CD4-positive, alpha-beta T cell treated with Interleukin-15 for 1 hour (primary cell): ENCODE measurements around the gene MYOM1.
"Not testable (repeated sequence)": the region's sequence is repeated elsewhere in the genome, so short reads cannot be mapped to it uniquely, and the experiment has no call there.

Experiments
- DNase-seq: peaks from one replicate; pipeline ENCODE4 v3.0.0-alpha.2; 2020

The MYOM1 gene

GRCh38 chr18:3217948-3218647, 1.7 kb downstream of the MYOM1 start:
- DNase-seq: no peak

- no peak for DNase-seq
These were observed 2.8 kb downstream of the MYOM1 start for GRCh38 chr18:3216987-3217386.

- no peak for DNase-seq
These were observed 4.7 kb downstream of the MYOM1 start for GRCh38 chr18:3214855-3215637.

GRCh38 chr18:3213300-3214059, 6.3 kb downstream of the MYOM1 start:
- no peak for DNase-seq

GRCh38 chr18:3212657-3213056, 7.1 kb downstream of the MYOM1 start:
- no peak for DNase-seq

- no peak for DNase-seq
These were observed 8.4 kb downstream of the MYOM1 start for GRCh38 chr18:3211236-3211992.

- no peak for DNase-seq
These were observed 9.8 kb downstream of the MYOM1 start for GRCh38 chr18:3209859-3210569.

GRCh38 chr18:3207565-3207964, 12.2 kb downstream of the MYOM1 start:
- DNase-seq: no peak

GRCh38 chr18:3205239-3205638, 14.5 kb downstream of the MYOM1 start:
- DNase-seq: no peak

- no peak for DNase-seq
These were observed 19.7 kb downstream of the MYOM1 start for GRCh38 chr18:3199942-3200645.

GRCh38 chr18:3198260-3198860, 21.4 kb downstream of the MYOM1 start:
- not testable (repeated sequence) for DNase-seq

GRCh38 chr18:3194947-3195612, 24.7 kb downstream of the MYOM1 start:
- DNase-seq: no peak

- no peak for DNase-seq
These were observed 26.4 kb downstream of the MYOM1 start for GRCh38 chr18:3193331-3193730.

- DNase-seq: no peak
These were observed 27.0 kb downstream of the MYOM1 start for GRCh38 chr18:3192752-3193151.

- DNase-seq: no peak
These were observed 27.5 kb downstream of the MYOM1 start for GRCh38 chr18:3192286-3192685.

- no peak for DNase-seq
These were observed 29.2 kb downstream of the MYOM1 start for GRCh38 chr18:3190610-3191009.

GRCh38 chr18:3189884-3190283, 29.9 kb downstream of the MYOM1 start:
- no peak for DNase-seq

- DNase-seq: no peak
These were observed 32.8 kb downstream of the MYOM1 start for GRCh38 chr18:3186678-3187658.

GRCh38 chr18:3184275-3184963, 35.3 kb downstream of the MYOM1 start:
- DNase-seq: no peak
